Stromal cell of bone marrow (primary cell): ENCODE results near the gene PITX2.
A peak's percentile ranks its signal among the peaks of the same experiment; 100 is the strongest.

ENCODE experiments used
- DNase-seq: peaks from one replicate; pipeline ENCODE4 v3.0.0-alpha.2; 2012; ENCODE audit warnings: low read depth

The PITX2 gene

DNA sequence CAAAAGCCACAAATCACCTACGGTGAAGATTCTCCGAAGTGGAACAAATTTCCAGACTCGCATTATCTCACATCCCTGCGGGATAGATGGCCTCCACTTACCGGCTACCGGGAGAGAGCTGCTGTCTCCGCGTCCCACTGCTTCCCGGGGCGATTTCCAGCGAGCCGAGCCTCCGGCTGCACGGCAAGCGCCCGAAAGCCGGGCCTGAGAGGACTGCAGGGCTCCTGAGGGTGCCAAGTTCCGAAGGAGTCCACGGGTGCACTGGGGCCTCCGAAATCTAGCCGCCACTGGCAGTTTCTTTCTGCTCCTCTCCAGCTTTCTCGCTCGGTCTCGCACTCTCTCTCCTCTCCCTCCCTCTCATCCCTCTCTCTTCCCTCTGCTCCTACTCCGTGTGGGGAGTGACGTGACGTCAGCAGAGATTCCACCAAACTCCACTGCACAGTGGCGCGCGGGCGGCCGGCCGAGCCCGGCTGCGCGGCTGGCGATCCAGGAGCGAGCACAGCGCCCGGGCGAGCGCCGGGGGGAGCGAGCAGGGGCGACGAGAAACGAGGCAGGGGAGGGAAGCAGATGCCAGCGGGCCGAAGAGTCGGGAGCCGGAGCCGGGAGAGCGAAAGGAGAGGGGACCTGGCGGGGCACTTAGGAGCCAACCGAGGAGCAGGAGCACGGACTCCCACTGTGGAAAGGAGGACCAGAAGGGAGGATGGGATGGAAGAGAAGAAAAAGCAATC, 14.0 kb upstream of the PITX2 start:
- peak; percentile 73 for DNase-seq

DNA sequence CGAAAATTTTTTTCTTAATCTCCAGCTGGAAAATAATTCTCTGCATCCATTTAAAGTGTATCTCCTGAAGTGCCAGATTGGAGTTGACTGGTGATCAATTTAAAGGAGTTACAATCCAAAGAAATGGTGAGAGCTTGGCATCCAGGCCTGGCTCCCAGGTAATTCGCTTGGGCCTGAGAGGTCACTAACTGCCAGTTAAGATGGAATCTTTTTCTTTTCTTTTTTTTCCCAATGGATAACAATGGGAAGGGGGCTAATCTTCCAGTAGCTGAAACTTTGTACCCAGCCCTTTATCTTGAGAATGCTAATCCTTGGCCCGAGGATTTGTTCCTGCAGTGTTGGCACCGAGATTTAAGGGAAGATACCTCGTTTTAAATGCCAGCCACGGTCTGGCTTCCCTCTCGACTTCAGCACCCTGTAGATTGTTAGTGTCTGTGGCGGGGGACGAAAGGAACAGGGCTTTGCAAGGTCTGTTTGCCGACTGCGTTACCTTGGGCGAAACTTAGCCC, 13.3 kb upstream of the PITX2 start:
- no peak for DNase-seq

DNA sequence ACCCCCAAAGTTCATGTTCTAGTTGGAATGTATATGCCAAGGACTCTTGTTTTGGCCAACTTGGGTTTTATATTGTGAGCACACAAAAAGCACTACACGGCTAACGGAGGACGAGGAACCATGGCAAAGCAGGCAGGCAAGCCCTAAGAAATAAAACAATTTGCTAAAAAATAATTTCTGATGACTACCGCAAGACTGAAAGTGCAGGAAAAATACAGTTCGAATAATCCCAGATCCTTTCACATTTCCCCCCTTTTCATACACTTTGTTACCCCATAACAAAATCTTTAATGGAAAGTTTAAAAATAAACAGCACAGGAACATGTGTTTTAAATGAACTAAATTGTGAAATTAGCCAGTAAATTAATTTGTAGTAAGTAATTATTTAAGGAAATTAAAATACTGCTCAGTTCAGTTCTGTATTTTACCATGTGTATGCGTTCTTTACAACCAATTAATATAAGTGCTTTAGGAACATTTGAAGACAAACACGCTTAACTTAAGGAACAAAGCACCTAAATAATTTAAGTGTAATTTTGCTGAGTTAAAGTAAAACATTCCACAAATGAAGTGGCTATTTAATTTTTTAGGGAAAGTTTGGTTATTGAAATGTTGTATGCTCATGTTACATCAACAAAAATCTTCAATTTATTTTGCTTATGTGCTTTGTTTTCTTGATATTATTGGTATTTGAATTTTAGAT, 12.4 kb upstream of the PITX2 start:
- no peak for DNase-seq

- DNase-seq = no peak
Measured at GRCh38 chr4:110634350-110635162, 11.7 kb upstream of the PITX2 start.

GRCh38 chr4:110633358-110634341, 10.8 kb upstream of the PITX2 start:
- DNase-seq = no peak

DNA sequence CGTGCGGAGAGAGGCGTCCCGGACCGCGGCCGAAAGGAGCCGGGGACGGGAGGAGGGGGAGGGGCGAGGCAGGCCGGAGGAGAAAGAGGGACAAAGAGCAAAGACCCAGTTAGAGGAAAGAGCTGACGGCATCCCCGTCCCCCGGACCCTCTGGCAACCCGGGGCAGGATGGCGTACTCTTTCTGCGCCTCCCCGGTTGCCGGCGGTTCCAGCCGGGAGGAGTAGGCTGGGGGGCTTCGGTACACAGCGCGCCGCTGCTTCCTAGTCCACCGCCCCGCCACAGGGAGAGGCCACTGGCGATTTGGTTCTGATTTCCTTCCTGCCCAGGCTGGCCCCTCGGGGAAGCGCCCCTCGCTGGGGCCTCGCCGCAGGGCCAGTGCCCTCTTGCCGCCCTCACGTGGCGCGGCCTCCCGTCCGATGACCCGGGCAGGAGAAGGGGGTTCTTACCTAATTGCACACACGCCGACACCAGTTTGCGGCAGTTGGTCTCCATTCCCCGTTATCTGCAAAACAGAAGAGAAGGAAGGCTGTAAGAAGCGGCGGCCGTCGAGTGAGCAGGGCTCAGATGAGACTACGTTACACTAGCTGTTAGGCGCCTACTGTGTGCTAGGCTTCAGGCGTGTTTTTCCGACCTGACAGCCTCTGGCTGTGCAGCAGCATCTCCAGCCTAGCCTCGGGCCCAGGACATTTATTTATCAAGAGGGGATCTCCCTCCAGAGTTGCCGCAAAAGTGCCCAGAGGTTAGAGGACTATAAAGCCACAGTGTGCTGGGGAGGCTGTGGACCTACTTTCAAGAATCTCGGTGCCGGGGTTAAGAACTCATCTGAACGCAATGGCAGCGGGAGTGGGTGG, 9.9 kb upstream of the PITX2 start:
- no peak for DNase-seq

- peak; percentile 80 for DNase-seq
Measured at GRCh38 chr4:110631584-110632505, 9.0 kb upstream of the PITX2 start.

- DNase-seq = no peak
Measured at GRCh38 chr4:110630688-110631402, 8.0 kb upstream of the PITX2 start.

- DNase-seq = no peak
Measured at GRCh38 chr4:110629780-110630687, 7.2 kb upstream of the PITX2 start.

DNA sequence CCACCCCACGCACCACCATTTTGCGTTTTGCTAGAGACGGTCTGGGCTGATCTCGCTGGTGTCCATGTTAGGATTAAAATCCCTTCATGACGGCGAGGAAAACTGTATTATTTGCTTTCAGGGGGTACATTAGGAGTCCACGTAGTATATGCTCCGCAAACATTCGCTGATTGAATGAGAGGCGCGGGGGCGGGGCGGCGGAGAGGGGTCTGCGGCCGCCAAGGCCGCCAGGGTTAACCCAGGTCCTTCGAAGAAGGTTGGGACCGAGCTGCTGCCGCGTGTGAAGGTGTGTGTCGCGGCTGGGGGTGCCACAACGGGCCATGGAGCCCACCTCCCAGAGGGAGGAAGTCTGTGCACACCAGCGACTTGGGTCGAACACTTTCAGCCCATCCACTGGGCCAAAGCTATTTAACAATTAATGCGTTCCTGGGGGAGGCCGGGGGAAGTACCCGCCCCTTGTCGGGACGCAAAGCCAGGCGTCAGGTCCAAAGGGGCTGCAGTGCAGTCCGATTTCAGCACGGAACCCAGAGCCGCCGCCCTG, 6.4 kb upstream of the PITX2 start:
- DNase-seq = no peak

GRCh38 chr4:110628663-110629213, 5.9 kb upstream of the PITX2 start:
- no peak for DNase-seq

GRCh38 chr4:110627977-110628662, 5.2 kb upstream of the PITX2 start:
- no peak for DNase-seq

GRCh38 chr4:110626532-110627153, 3.8 kb upstream of the PITX2 start:
- DNase-seq = no peak

- no peak for DNase-seq
Measured at GRCh38 chr4:110625576-110626257, 2.8 kb upstream of the PITX2 start.

- no peak for DNase-seq
Measured at GRCh38 chr4:110624904-110625494, 2.1 kb upstream of the PITX2 start.
